GM23248 (cell line): ENCODE results near the gene NR2F2. TPM values are rescaled to one million over a fixed set of nuclear protein-coding genes. Genes with fewer than 3 reads are reported as not detected.

Source experiments
- DNase-seq: peaks from one replicate; pipeline ENCODE4 v3.0.0-alpha.2; 2015
- H2AFZ ChIP-seq: fragments of 200-600 bp; sonication (generic); 2 replicates; pipeline ENCODE4 v1.6.1; 2016; ENCODE audit warnings: antibody characterized with exemption
- H3F3A ChIP-seq: fragments of 200-600 bp; sonication (generic); 2 replicates; pipeline ENCODE4 v1.6.1; 2016; ENCODE audit warnings: mild to moderate bottlenecking, antibody characterized with exemption, mixed run types; ENCODE audit not compliant: insufficient read depth
- H3K27ac ChIP-seq: fragments of 200-600 bp; sonication (generic); 2 replicates; pipeline ENCODE4 v1.5.1; 2016; ENCODE audit warnings: mild to moderate bottlenecking
- H3K27me3 ChIP-seq: fragments of 200-600 bp; sonication (generic); replicated peaks from 2 replicates; pipeline ENCODE4 v1.6.1; 2016; ENCODE audit warnings: mild to moderate bottlenecking; ENCODE audit not compliant: insufficient read depth
- H3K36me3 ChIP-seq: fragments of 200-600 bp; sonication (generic); 2 replicates; pipeline ENCODE4 v1.6.1; 2016; ENCODE audit warnings: low read depth, mild to moderate bottlenecking
- H3K4me1 ChIP-seq: fragments of 200-600 bp; sonication (generic); 2 replicates; pipeline ENCODE4 v1.6.1; 2016; ENCODE audit warnings: mild to moderate bottlenecking; ENCODE audit not compliant: insufficient read depth
- H3K4me2 ChIP-seq: fragments of 200-600 bp; sonication (generic); one replicate; pipeline ENCODE4 v1.6.1; 2016; ENCODE audit warnings: mild to moderate bottlenecking; ENCODE audit not compliant: unreplicated experiment
- H3K4me3 ChIP-seq: fragments of 200-600 bp; sonication (generic); 2 replicates; pipeline ENCODE4 v1.5.1; 2016; ENCODE audit warnings: mild to moderate bottlenecking
- H3K79me2 ChIP-seq: fragments of 200-600 bp; sonication (generic); 2 replicates; pipeline ENCODE4 v1.6.1; 2016; ENCODE audit warnings: mild to moderate bottlenecking; ENCODE audit not compliant: insufficient read depth
- H3K9ac ChIP-seq: fragments of 200-600 bp; sonication (generic); 2 replicates; pipeline ENCODE4 v1.6.1; 2016; ENCODE audit warnings: mild to moderate bottlenecking
- H3K9me2 ChIP-seq: fragments of 200-600 bp; sonication (generic); 2 replicates; pipeline ENCODE4 v1.6.1; 2016; ENCODE audit warnings: mixed run types, mild to moderate bottlenecking, moderate library complexity; ENCODE audit not compliant: insufficient read depth
- H3K9me3 ChIP-seq: fragments of 200-600 bp; sonication (generic); one replicate; pipeline ENCODE4 v1.6.1; 2017; ENCODE audit warnings: low read depth
- H4K20me1 ChIP-seq: fragments of 200-600 bp; sonication (generic); 2 replicates; pipeline ENCODE4 v1.6.0; 2016; ENCODE audit not compliant: insufficient read depth
- EZH2 ChIP-seq: fragments of 200-600 bp; sonication (generic); IDR thresholded peaks from 2 replicates; pipeline ENCODE4 v1.6.1; 2018; ENCODE audit warnings: antibody characterized with exemption, mild to moderate bottlenecking; ENCODE audit not compliant: insufficient read depth, poor library complexity, severe bottlenecking
- EZH2phosphoT487 ChIP-seq: fragments of 200-600 bp; sonication (generic); IDR thresholded peaks from 2 replicates; pipeline ENCODE4 v1.6.1; 2018; ENCODE audit warnings: antibody characterized with exemption, moderate library complexity, mild to moderate bottlenecking, low read depth; ENCODE audit not compliant: insufficient read depth
- WGBS, 2 experiments: methylation state at CpG; one replicate each; pipeline ENCODE4 v1.1.6; 2015 to 2017; ENCODE audit warnings: low lambda C conversion rate in 2 of 2, low coverage in 1 of 2; ENCODE audit errors: missing lambda C conversion rate in 2 of 2; 5-methylcytosine and 5-hydroxymethylcytosine counted together
- in situ Hi-C: fragments of 300-500 bp; cut with MboI; formaldehyde crosslinking; loops from 2 replicates; pipeline ENCODE4 v1.15.0; 2020
- polyA plus RNA-seq: library from polyadenylated mRNA; unstranded; fragments of >200 nt; fragmentation: Nextera tagmentation; extraction: Ambion mirVana; gene quantifications from 2 replicates; pipeline ENCODE4 v1.2.1, GENCODE V29; 2016
- total RNA-seq: library from RNA; depleted of rRNA; stranded (reverse); fragments of >200 nt; shearing (Covaris generic); gene quantifications from 2 replicates; pipeline ENCODE4 v1.2.3, GENCODE V29; 2014

The NR2F2 gene
- total and polyA plus RNA-seq, 2 experiments from 2014 or later, result 5.9 to 23.8 TPM

- in situ Hi-C loops, result loop anchor here (10.0 kb wide), 2 partner anchors 1082 to 1312 kb away; no protein-coding TSS in a partner anchor
- Histone ChIP-seq H3K27ac (peak overlapping the region; percentile 52), H3K9ac (peak overlapping the region; percentile 74)
These were observed 16.0 kb downstream of the NR2F2 start for GRCh38 chr15:96346409-96346970.

GRCh38 chr15:96347181-96348111, 16.9 kb downstream of the NR2F2 start:
- DNase-seq, result no peak
- Histone ChIP-seq H2AFZ (no peak overlapping the region), H3F3A (peaks cover 31% of the 10 kb centered on the region), H3K9me2 (no peaks in the 10 kb centered on the region), H4K20me1 (no peaks in the 10 kb centered on the region), H3K36me3 (peaks cover 4% of the 10 kb centered on the region; the same call in 1 of the 2 replicates), H3K4me1 (peaks cover 37% of the 10 kb centered on the region), H3K27ac (no peak overlapping the region), H3K27me3 (no peaks in the 10 kb centered on the region), H3K79me2 (peaks cover 94% of the 10 kb centered on the region), H3K4me3 (no peak overlapping the region), H3K9ac (no peak overlapping the region), H3K4me2 (no peak overlapping the region), H3K9me3 (no peaks in the 10 kb centered on the region)
- in situ Hi-C loops, result loop anchor here (10.0 kb wide), 2 partner anchors 1083 to 1313 kb away; no protein-coding TSS in a partner anchor
- TF ChIP-seq EZH2 (no peak), EZH2phosphoT487 (no peak)
- 92 to 95% methylated on average over 37 to 39 of the region's 39 CpGs for WGBS, 2 experiments

More at GRCh38 chr15:96346409-96346970, 16.0 kb downstream of the NR2F2 start:
- H3K9me3 ChIP-seq, result no peaks in the 10 kb centered on the region
- 86 to 88% methylated on average over 6 of the region's 6 CpGs for WGBS, 2 experiments
- H3K4me2 ChIP-seq, result peak overlapping the region; percentile 82
- peaks cover 100% of the 10 kb centered on the region for H3K79me2 ChIP-seq
- DNase-seq, result no peak
- H4K20me1 ChIP-seq, result no peaks in the 10 kb centered on the region
- TF ChIP-seq EZH2, result no peak
- no peak for TF ChIP-seq EZH2phosphoT487
- no peaks in the 10 kb centered on the region for H3K9me2 ChIP-seq
- H3F3A ChIP-seq, result peaks cover 31% of the 10 kb centered on the region
- H3K27me3 ChIP-seq, result no peaks in the 10 kb centered on the region
- H2AFZ ChIP-seq, result peak overlapping the region; percentile 77
- H3K4me1 ChIP-seq, result peaks cover 38% of the 10 kb centered on the region
- peaks cover 4% of the 10 kb centered on the region; the same call in 1 of the 2 replicates for H3K36me3 ChIP-seq
- H3K4me3 ChIP-seq, result peak overlapping the region; percentile 69

GRCh38 chr15:96348112-96349027, 17.9 kb downstream of the NR2F2 start:
- no peaks in the 10 kb centered on the region for H3K27me3 ChIP-seq
- no peak overlapping the region for H3K27ac ChIP-seq
- in situ Hi-C loops, result loop anchor here (10.0 kb wide), 2 partner anchors 1084 to 1314 kb away; no protein-coding TSS in a partner anchor

More at GRCh38 chr15:96348112-96349027, 17.9 kb downstream of the NR2F2 start:
- peaks cover under 1% of the 10 kb centered on the region; the same call in 1 of the 2 replicates for H3K36me3 ChIP-seq
- H3K4me1 ChIP-seq, result peaks cover 44% of the 10 kb centered on the region
- H4K20me1 ChIP-seq, result no peaks in the 10 kb centered on the region
- H3K9me2 ChIP-seq, result no peaks in the 10 kb centered on the region
- H3F3A ChIP-seq, result peaks cover 39% of the 10 kb centered on the region
- no peak for DNase-seq
- H3K4me2 ChIP-seq, result no peak overlapping the region
- no peak overlapping the region for H3K9ac ChIP-seq
- H2AFZ ChIP-seq, result no peak overlapping the region
- H3K79me2 ChIP-seq, result peaks cover 84% of the 10 kb centered on the region
- H3K4me3 ChIP-seq, result no peak overlapping the region
- no peak for TF ChIP-seq EZH2phosphoT487
- no peak for TF ChIP-seq EZH2
- WGBS, 2 experiments, result 89 to 91% methylated on average over 13 of the region's 13 CpGs
- no peaks in the 10 kb centered on the region for H3K9me3 ChIP-seq
